Hepatocyte (in vitro differentiated cells): ENCODE measurements around the gene DISC1. TPM values are rescaled to one million over a fixed set of nuclear protein-coding genes. Genes with fewer than 3 reads are reported as not detected.

Source experiments
- DNase-seq: peaks from one replicate; pipeline ENCODE4 v3.0.0-alpha.2; 2016; ENCODE audit warnings: low spot score
- H2AFZ ChIP-seq: fragments of 200-600 bp; sonication (generic); 2 replicates; pipeline ENCODE4 v1.6.0; 2016; ENCODE audit warnings: antibody characterized with exemption, mild to moderate bottlenecking
- H3K27ac ChIP-seq: fragments of 200-600 bp; sonication (generic); 2 replicates; pipeline ENCODE4 v1.5.1; 2016; ENCODE audit warnings: mild to moderate bottlenecking
- H3K27me3 ChIP-seq: fragments of 200-600 bp; sonication (generic); 2 replicates; pipeline ENCODE4 v1.6.1; 2016
- H3K36me3 ChIP-seq: fragments of 200-600 bp; sonication (generic); replicated peaks from 2 replicates; pipeline ENCODE4 v1.5.1; 2016; ENCODE audit warnings: low read depth; ENCODE audit not compliant: insufficient read depth
- H3K4me1 ChIP-seq: fragments of 200-600 bp; sonication (generic); 2 replicates; pipeline ENCODE4 v1.5.1; 2016; ENCODE audit warnings: mild to moderate bottlenecking, moderate library complexity; ENCODE audit not compliant: insufficient read depth
- H3K4me2 ChIP-seq: fragments of 200-600 bp; sonication (generic); 2 replicates; pipeline ENCODE4 v1.6.0; 2016
- H3K4me3 ChIP-seq: fragments of 200-600 bp; sonication (generic); 2 replicates; pipeline ENCODE4 v1.5.1; 2016; ENCODE audit warnings: mild to moderate bottlenecking
- H3K79me2 ChIP-seq: fragments of 200-600 bp; sonication (generic); 2 replicates; pipeline ENCODE4 v1.6.0; 2017; ENCODE audit warnings: mild to moderate bottlenecking
- H3K9me2 ChIP-seq: fragments of 200-600 bp; sonication (generic); replicated peaks from 2 replicates; pipeline ENCODE4 v1.6.0; 2017; ENCODE audit warnings: mild to moderate bottlenecking; ENCODE audit not compliant: insufficient read depth
- H3K9me3 ChIP-seq: fragments of 200-600 bp; sonication (generic); 2 replicates; pipeline ENCODE4 v1.5.1; 2016; ENCODE audit warnings: low read depth, mild to moderate bottlenecking
- H4K20me1 ChIP-seq: fragments of 200-600 bp; sonication (generic); 2 replicates; pipeline ENCODE4 v1.6.0; 2016; ENCODE audit warnings: mild to moderate bottlenecking; ENCODE audit not compliant: insufficient read depth, poor library complexity, severe bottlenecking
- EZH2 ChIP-seq: fragments of 200-600 bp; sonication (generic); IDR thresholded peaks from 2 replicates; pipeline ENCODE4 v1.6.1; 2016; ENCODE audit warnings: antibody characterized with exemption, mild to moderate bottlenecking, borderline replicate concordance
- EZH2phosphoT487 ChIP-seq: fragments of 200-600 bp; sonication (generic); IDR thresholded peaks from one replicate; pipeline ENCODE4 v1.6.1; 2018; ENCODE audit warnings: antibody characterized with exemption, mild to moderate bottlenecking, low read depth, moderate library complexity; ENCODE audit not compliant: unreplicated experiment, severe bottlenecking
- WGBS: methylation state at CpG from one replicate; pipeline ENCODE4 v1.1.6; 2016; ENCODE audit warnings: low lambda C conversion rate; ENCODE audit errors: missing lambda C conversion rate; 5-methylcytosine and 5-hydroxymethylcytosine counted together
- polyA plus RNA-seq: library from polyadenylated mRNA; unstranded; fragments of >200 nt; fragmentation: Nextera tagmentation; extraction: Ambion mirVana; gene quantifications from 2 replicates; pipeline ENCODE4 v1.2.1, GENCODE V29; 2016
- total RNA-seq: library from RNA; depleted of rRNA; stranded (reverse); fragments of >200 nt; gene quantifications from 2 replicates; pipeline ENCODE4 v1.2.3, GENCODE V29; 2014
- TF ChIP-seq, protein P1 (sequence below): fragments of 200-600 bp; sonication (generic); IDR thresholded peaks from 2 replicates; pipeline ENCODE4 v1.5.1; 2016; ENCODE audit warnings: antibody characterized with exemption, mild to moderate bottlenecking; ENCODE audit not compliant: poor library complexity

DISC1 gene
- total and polyA plus RNA-seq, 2 experiments from 2014 or later = 3.0 to 4.7 TPM

DNA sequence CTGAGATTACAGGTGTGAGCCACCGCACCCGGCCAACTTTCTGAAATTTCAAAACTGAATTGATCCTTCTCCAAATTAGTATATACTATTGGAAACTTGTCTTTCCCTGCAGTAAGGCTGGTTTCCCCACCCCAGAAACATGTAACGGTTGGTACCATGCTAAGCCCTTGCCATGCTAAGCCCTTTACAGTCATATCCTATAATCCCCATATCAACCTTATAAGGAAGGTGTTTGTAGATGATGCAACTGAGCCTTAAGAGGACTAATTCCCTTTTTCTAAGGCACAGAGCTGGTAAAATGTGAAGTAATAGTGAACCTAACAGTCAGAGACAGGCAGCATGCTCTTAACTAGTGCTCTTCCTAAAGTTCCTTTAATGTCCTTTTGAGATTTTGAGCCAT is 413.7 kb downstream of the DISC1 start:
- Histone ChIP-seq H2AFZ (no peak overlapping the region), H3K4me1 (no peaks in the 10 kb centered on the region), H3K9me2 (no peaks in the 10 kb centered on the region), H3K9me3 (no peaks in the 10 kb centered on the region), H3K27ac (no peak overlapping the region), H3K36me3 (no peaks in the 10 kb centered on the region), H3K79me2 (no peaks in the 10 kb centered on the region), H3K4me2 (no peak overlapping the region), H4K20me1 (no peaks in the 10 kb centered on the region), H3K27me3 (peaks cover 2% of the 10 kb centered on the region), H3K4me3 (no peak overlapping the region)
- DNase-seq = no peak
- TF ChIP-seq EZH2 (no peak), EZH2phosphoT487 (no peak)
- TF ChIP-seq, protein P1, sequence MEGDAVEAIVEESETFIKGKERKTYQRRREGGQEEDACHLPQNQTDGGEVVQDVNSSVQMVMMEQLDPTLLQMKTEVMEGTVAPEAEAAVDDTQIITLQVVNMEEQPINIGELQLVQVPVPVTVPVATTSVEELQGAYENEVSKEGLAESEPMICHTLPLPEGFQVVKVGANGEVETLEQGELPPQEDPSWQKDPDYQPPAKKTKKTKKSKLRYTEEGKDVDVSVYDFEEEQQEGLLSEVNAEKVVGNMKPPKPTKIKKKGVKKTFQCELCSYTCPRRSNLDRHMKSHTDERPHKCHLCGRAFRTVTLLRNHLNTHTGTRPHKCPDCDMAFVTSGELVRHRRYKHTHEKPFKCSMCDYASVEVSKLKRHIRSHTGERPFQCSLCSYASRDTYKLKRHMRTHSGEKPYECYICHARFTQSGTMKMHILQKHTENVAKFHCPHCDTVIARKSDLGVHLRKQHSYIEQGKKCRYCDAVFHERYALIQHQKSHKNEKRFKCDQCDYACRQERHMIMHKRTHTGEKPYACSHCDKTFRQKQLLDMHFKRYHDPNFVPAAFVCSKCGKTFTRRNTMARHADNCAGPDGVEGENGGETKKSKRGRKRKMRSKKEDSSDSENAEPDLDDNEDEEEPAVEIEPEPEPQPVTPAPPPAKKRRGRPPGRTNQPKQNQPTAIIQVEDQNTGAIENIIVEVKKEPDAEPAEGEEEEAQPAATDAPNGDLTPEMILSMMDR = no peak
- WGBS = 96% methylated on average over 3 of the region's 3 CpGs

DNA sequence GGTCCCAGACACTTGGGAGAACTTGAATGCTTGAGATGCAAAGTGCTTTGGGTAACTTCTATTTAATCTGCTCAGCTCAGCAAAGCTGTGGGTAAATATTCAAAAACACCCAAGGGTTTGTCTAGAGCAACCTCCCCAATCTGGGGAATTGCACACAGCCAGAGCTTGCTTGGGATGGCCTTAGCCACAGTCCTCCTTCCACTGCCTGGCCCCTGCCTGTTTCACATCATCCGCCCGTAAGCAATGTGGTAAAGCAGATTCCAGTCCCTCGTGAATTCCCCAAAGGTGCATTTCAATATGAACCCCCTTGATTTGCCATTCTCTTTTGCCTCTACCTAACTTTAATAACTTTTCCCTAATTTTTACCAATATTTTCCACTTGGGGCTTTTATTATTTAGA is 418.1 kb downstream of the DISC1 start:
- no peak overlapping the region for H3K4me2 ChIP-seq
- H3K79me2 ChIP-seq = no peaks in the 10 kb centered on the region
- H3K4me3 ChIP-seq = no peak overlapping the region
- no peak overlapping the region for H2AFZ ChIP-seq
- no peak for DNase-seq
- no peaks in the 10 kb centered on the region for H3K9me3 ChIP-seq
- peaks cover 2% of the 10 kb centered on the region for H3K27me3 ChIP-seq
- H3K27ac ChIP-seq = no peak overlapping the region
- no peak for TF ChIP-seq EZH2
- TF ChIP-seq, protein P1 = no peak
- no peak for TF ChIP-seq EZH2phosphoT487
- H3K4me1 ChIP-seq = no peaks in the 10 kb centered on the region
- no peaks in the 10 kb centered on the region for H4K20me1 ChIP-seq
- no peaks in the 10 kb centered on the region for H3K9me2 ChIP-seq
- 84% methylated on average over 3 of the region's 3 CpGs for WGBS
- H3K36me3 ChIP-seq = no peaks in the 10 kb centered on the region

DNA sequence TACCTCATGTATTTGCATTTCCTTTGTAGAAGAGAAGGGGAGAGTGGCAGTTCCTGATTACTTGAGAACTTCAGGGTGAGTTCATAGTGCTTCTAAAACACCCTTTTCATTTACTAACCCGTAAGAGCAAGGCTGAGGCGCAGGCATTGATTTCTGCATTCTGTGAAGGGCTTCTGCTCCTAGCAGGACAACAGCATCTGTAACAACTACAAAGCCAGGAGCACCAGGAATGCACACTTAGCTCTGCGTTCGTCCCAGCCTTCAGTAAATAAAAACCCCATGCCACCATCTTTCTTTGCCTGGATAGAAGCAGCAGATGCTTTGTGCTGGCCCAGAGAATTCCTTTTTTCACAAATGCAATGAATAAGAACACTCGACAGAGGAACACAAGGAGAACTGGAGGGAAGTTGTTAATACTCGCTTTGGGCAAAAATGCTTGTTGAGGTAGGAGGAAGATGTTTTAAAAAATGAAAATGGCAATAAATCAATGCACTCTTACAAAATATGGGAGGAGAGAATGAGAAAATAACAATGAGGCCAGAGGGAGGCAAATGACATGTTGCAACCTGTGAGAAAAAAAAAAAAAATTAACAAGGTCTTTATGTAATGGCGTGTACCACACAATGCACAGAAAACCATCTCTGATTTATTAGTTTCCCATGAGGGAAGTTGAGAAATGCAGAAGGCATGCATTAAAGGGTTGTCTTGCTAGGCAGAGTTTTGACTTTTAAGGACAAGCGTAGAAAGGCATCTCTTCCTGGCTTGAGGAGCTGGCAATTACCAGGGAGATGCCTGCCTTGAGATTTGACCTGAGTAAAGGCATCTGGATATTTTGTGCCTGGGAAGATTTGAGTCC is 418.8 kb downstream of the DISC1 start:
- no peak for TF ChIP-seq EZH2
- TF ChIP-seq, protein P1 = no peak
- no peak for TF ChIP-seq EZH2phosphoT487
- H3K9me3 ChIP-seq = no peaks in the 10 kb centered on the region
- H3K4me1 ChIP-seq = no peaks in the 10 kb centered on the region
- WGBS = 73% methylated on average over 8 of the region's 8 CpGs
- H3K79me2 ChIP-seq = no peaks in the 10 kb centered on the region
- H3K9me2 ChIP-seq = no peaks in the 10 kb centered on the region
- H2AFZ ChIP-seq = no peak overlapping the region
- no peak overlapping the region for H3K4me2 ChIP-seq
- H3K36me3 ChIP-seq = no peaks in the 10 kb centered on the region
- H3K27ac ChIP-seq = no peak overlapping the region
- DNase-seq = no peak
- no peak overlapping the region for H3K4me3 ChIP-seq
- no peaks in the 10 kb centered on the region for H4K20me1 ChIP-seq
- peaks cover 2% of the 10 kb centered on the region for H3K27me3 ChIP-seq
